Chondrocyte (in vitro differentiated cells): Measurements from ENCODE around the gene HAGH. TPM values are rescaled to one million over a fixed set of nuclear protein-coding genes. Genes with fewer than 3 reads are reported as not detected.

Source experiments
- DNase-seq: peaks from one replicate; pipeline ENCODE4 v3.0.0; 2021; ENCODE audit warnings: mixed read lengths, low spot score
- H3K27ac Mint-ChIP-seq: one replicate; pipeline ENCODE4 v1.8.0; 2021; ENCODE audit warnings: mild to moderate bottlenecking, moderate library complexity, mixed read lengths; ENCODE audit not compliant: unreplicated experiment
- H3K27me3 Mint-ChIP-seq: 2 replicates; pipeline ENCODE4 v1.8.0; 2021; ENCODE audit warnings: low read depth, mixed read lengths
- H3K36me3 Mint-ChIP-seq: 2 replicates; pipeline ENCODE4 v1.8.0; 2021; ENCODE audit warnings: low read depth, mixed read lengths
- H3K4me1 Mint-ChIP-seq: 2 replicates; pipeline ENCODE4 v1.8.0; 2021; ENCODE audit warnings: low read depth, mild to moderate bottlenecking, mixed read lengths
- H3K4me3 Mint-ChIP-seq: one replicate; pipeline ENCODE4 v1.8.0; 2021; ENCODE audit warnings: mild to moderate bottlenecking, moderate library complexity, mixed read lengths; ENCODE audit not compliant: unreplicated experiment
- H3K9me3 Mint-ChIP-seq: 2 replicates; pipeline ENCODE4 v1.8.0; 2021; ENCODE audit warnings: low read depth, mixed read lengths
- CTCF ChIP-seq: fragments of 200-600 bp; sonication (generic); IDR thresholded peaks from 2 replicates; pipeline ENCODE4 v1.5.0; 2021; ENCODE audit warnings: antibody characterized with exemption, mild to moderate bottlenecking, moderate library complexity
- total RNA-seq: library from RNA; stranded (reverse); gene quantifications from 3 replicates; pipeline ENCODE4 v1.2.1, GENCODE V29; 2021

The HAGH gene
- total RNA-seq, 1 donor from 2014 or later = 55.1 TPM

- Mint-ChIP-seq H3K27ac (no peak overlapping the region), H3K36me3 (peaks cover 2% of the 10 kb centered on the region), H3K4me3 (no peak overlapping the region), H3K4me1 (peaks cover 21% of the 10 kb centered on the region), H3K9me3 (no peaks in the 10 kb centered on the region), H3K27me3 (no peaks in the 10 kb centered on the region)
- no peak for TF ChIP-seq CTCF
- no peak for DNase-seq
These were observed 40.8 kb downstream of the HAGH start for GRCh38 chr16:1785846-1786170.

GRCh38 chr16:1784977-1785845 lies 41.4 kb downstream of the HAGH start:
- Mint-ChIP-seq H3K27ac (no peak overlapping the region), H3K27me3 (no peaks in the 10 kb centered on the region)

DNA sequence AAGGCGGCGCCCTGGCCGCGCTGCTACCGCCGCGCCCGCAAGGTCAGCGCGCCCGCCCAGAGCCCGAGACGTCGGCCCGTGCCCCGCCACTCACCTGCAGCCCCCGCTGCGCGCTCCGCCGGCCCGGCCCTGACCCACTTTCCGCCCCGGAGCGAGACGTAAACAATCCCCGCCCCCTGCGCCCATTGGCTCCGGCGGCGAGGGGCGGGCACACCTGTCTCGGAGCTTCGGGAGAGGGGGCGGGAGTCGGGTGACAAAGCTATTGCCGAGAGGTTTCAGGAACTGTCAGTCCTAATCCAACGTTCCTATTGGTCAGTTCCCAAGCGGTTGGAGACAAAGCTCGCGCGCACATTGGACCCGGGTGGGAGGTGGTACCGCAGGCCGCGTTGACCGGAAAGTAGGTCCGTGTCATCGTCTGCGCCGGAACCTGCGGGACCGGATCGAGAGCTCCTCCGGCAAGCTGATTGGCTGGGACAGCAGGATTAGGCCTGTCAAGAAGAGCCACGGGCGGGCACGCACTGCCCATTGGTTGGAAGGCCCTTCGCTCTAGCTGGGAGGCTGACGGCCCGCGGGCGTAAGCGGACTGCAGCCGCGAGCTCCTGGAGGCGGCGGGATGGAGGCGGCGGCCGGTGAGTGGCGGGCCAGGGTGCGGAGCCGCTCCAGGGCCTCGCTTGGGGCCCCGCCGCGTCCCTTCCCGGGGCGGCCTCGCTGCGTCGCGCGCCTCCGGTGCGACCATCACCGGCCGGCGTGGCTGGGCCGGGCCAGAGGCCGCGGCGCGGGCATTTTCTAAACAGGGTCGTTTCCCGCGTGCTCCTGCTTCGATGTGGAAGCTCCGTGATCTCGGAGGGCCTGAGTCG lies 44.0 kb downstream of the HAGH start, which contains the start of the genes NUBP2 and SPSB3:
Gene NUBP2, plus strand, starts transcription at position 553 of the 857 bp plus-strand sequence. Its CDS starts 61 bp downstream, at position 614.
Gene SPSB3, minus strand, starts transcription at position 164 of the 857 bp plus-strand sequence. CDS start 1,088 bp downstream, outside the sequence.
- TF ChIP-seq CTCF = no peak
- H3K4me3 Mint-ChIP-seq = peak within 1 kb of the TSS; percentile 90
- peaks cover 26% of the 10 kb centered on the region for H3K4me1 Mint-ChIP-seq
- peak; percentile 100 for DNase-seq
- H3K36me3 Mint-ChIP-seq = peaks cover 1% of the 10 kb centered on the region
- no peaks in the 10 kb centered on the region for H3K27me3 Mint-ChIP-seq
- H3K27ac Mint-ChIP-seq = peak within 1 kb of the TSS; percentile 94
- H3K9me3 Mint-ChIP-seq = no peaks in the 10 kb centered on the region

More at GRCh38 chr16:1784977-1785845, 41.4 kb downstream of the HAGH start:
- Mint-ChIP-seq H3K36me3 (peaks cover 2% of the 10 kb centered on the region), H3K4me3 (peak overlapping the region; percentile 19), H3K4me1 (peaks cover 23% of the 10 kb centered on the region), H3K9me3 (no peaks in the 10 kb centered on the region)
- DNase-seq = no peak
- TF ChIP-seq CTCF = no peak

DNA sequence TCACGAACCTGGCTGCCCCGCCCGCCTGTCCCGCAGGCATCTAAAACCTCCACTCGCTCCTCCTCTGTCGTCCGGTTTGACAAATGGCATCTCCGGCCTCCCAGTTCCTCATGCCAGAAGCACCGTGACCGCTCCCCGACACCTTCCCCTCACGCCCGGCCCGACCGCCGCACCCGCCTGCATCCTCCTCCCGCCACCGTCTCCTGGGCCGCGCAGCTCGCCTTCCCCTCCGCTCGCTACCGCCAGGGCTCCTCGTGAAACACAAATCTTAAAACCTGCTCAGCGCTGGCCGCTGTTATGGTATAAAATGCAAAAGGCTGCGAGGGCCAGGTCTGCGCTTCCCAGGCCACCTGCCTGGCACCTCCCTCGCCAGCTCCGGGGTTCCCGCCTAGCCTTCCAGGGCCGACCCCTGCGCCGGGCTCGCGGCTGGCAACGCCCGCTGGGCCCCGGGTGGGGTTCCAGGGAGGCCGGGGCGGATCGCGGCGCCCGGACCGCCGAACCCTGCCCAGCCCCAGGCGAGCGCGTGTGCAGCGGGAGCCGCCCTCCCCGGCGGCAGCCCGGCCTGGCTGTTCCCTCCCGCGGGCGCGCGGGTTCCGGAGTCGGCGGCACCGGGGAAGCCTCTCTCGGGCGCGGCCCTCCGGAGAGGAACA lies 44.7 kb downstream of the HAGH start:
- Mint-ChIP-seq H3K4me3 (peak overlapping the region; percentile 90), H3K4me1 (peaks cover 26% of the 10 kb centered on the region), H3K27ac (peak overlapping the region; percentile 94), H3K27me3 (no peaks in the 10 kb centered on the region), H3K9me3 (no peaks in the 10 kb centered on the region), H3K36me3 (peaks cover 1% of the 10 kb centered on the region)
- DNase-seq = peak; percentile 79
- peak; percentile 59 for TF ChIP-seq CTCF
